HUES6 (cell line): ENCODE measurements around the gene KPNA6.
A peak's percentile ranks its signal among the peaks of the same experiment; 100 is the strongest.
"Not testable (repeated sequence)": the region's sequence is repeated elsewhere in the genome, so short reads cannot be mapped to it uniquely, and the experiment has no call there.

Experiments
- H3K27ac ChIP-seq: 2 replicates; pipeline ENCODE4 v1.7.0; 2013; ENCODE audit warnings: low read depth, mild to moderate bottlenecking, low read length, inconsistent platforms
- H3K27me3 ChIP-seq: 2 replicates; pipeline ENCODE4 v1.6.1; 2013; ENCODE audit warnings: low read length; ENCODE audit not compliant: control insufficient read depth, insufficient read depth
- H3K36me3 ChIP-seq: 2 replicates; pipeline ENCODE4 v1.6.1; 2013; ENCODE audit warnings: low read length; ENCODE audit not compliant: control insufficient read depth, insufficient read depth
- H3K4me1 ChIP-seq: 2 replicates; pipeline ENCODE4 v1.6.1; 2013; ENCODE audit warnings: low read length; ENCODE audit not compliant: control insufficient read depth, insufficient read depth
- H3K4me3 ChIP-seq: 2 replicates; pipeline ENCODE4 v1.5.1; 2013; ENCODE audit warnings: low read depth, low read length
- H3K9ac ChIP-seq: one replicate; pipeline ENCODE4 v1.6.1; 2013; ENCODE audit warnings: mild to moderate bottlenecking, low read length
- H3K9me3 ChIP-seq: 2 replicates; pipeline ENCODE4 v1.6.1; 2013; ENCODE audit warnings: low read depth, low read length; ENCODE audit not compliant: control insufficient read depth, insufficient read depth

The KPNA6 gene

DNA sequence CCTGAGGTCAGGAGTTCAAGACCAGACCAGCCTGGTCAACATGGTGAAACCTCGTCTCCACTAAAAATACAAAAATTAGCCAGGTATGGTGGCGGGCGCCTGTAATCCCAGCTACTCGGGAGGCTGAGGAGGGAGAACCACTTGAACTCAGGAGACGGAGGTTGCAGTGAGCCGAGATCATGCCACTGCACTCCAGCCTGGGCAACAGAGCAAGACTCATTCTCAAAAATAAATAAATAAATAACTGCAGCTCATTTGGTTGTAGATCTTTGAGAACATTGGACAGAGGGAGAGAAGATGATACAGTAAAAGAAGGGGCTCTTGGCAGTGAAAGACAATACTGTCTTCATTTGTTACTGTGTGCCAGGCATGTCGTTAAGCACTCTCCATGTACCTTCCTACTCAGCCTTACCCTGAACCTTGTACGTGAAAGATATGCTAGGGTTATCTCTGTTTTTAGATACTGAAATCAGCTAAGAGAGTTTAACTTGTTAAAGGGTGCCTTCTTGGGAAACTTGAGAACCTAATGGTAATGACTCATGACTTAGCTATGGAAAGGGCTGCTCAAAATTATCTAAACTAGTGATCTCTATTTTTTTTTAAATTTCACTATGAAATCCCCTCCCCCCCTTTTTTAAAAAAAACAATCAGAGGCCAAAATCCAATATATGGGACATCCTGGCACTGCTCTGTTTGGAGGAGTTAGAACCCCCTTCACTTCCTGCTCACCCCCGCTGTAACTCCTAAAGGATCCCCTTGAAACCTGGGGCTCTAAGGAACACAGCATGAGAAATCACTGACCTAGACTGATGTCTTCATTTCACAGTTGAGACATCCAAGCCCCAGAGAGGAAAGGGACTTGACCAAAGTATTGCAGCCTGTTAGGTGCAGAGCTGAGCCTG, 6.8 kb upstream of the KPNA6 start:
- Histone ChIP-seq H3K4me3 (no peak overlapping the region), H3K27me3 (no peaks in the 10 kb centered on the region), H3K36me3 (peaks cover 41% of the 10 kb centered on the region), H3K27ac (peak overlapping the region; percentile 40; the same call in 1 of the 2 replicates), H3K9me3 (no peaks in the 10 kb centered on the region), H3K4me1 (peaks cover 5% of the 10 kb centered on the region; the same call in 1 of the 2 replicates), H3K9ac (no peak overlapping the region)

DNA sequence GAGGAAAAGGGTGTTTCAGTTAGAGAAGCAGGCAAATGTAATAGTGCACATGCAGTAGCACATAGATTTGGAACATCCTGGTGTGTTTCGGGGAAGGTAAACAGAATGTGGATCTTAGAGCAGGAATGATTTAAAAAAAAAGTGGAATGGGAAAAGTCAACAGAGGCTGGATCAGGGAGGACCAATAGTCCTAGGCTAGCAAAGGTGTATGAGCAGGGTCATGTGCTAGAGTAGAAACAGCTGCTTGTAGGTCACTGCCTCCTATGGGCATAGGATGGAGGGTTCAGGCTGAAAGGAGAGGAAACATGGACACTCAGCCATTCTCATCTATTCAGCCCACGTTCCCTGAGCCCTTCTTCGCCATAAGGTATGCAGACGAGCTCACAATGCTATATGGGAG, 3.7 kb upstream of the KPNA6 start:
- H3K9ac ChIP-seq: no peak overlapping the region
- H3K27ac ChIP-seq: no peak overlapping the region

DNA sequence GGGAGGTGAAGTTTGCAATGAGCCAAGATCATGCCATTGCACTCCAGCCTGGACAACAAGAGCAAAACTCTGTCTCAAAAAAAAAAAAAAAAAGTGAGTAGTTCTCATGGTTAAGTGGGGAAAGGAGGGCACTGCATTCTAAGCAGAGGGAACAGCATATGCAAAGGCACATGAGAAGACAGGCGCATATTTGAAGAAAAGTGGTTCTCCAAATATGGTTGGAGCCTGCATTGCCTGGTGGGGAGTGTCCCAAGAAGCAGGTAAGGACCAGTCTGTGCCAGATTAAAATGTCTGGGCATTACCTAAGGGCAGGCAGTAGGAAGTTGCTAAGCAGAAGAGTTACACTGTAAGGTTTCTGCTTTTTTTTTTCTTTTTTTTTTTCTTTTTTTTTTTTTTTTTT, 2.5 kb upstream of the KPNA6 start:
- Histone ChIP-seq H3K9ac (no peak overlapping the region), H3K4me3 (no peak overlapping the region), H3K27me3 (no peaks in the 10 kb centered on the region), H3K36me3 (peaks cover 21% of the 10 kb centered on the region), H3K9me3 (no peaks in the 10 kb centered on the region), H3K4me1 (peaks cover 8% of the 10 kb centered on the region; the same call in 1 of the 2 replicates), H3K27ac (no peak overlapping the region)

More for the DNA sequence above, 3.7 kb upstream of the KPNA6 start:
- H3K4me1 ChIP-seq: peaks cover 8% of the 10 kb centered on the region; the same call in 1 of the 2 replicates
- H3K36me3 ChIP-seq: peaks cover 28% of the 10 kb centered on the region
- no peak overlapping the region for H3K4me3 ChIP-seq
- no peaks in the 10 kb centered on the region for H3K9me3 ChIP-seq
- no peaks in the 10 kb centered on the region for H3K27me3 ChIP-seq

DNA sequence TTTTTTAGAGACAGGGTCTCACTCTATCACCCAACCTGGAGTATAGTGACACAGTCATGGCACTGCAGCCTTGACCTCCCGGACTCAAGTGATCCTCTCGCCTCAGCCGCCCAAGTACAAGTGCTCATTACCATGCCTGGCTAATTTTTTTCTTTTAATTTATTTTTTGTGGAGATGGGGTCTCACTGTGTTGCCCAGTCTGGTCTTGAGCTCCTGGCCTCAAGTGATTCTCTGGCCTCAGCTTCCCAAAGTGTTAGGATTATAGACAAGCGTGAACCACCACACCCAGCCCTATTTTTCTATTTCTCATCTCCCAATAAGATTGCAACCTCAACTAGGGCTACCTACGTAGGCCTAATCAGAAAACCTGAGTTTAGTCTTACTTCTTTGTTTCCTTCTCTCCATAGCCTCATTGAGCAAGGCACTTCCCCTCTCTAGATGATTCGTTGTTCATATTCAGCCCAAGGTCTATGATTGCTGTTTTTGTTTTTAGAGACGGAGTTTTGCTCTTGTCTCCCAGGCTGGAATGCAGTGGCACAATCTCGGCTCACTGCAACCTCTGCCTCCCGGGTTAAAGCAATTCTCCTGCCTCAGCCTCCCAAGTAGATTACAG, 1.1 kb upstream of the KPNA6 start:
- Histone ChIP-seq H3K36me3 (peaks cover 10% of the 10 kb centered on the region; the same call in 1 of the 2 replicates), H3K27ac (no peak overlapping the region), H3K4me1 (peaks cover 3% of the 10 kb centered on the region; the same call in 1 of the 2 replicates), H3K27me3 (no peaks in the 10 kb centered on the region), H3K9ac (no peak overlapping the region), H3K4me3 (no peak overlapping the region), H3K9me3 (no peaks in the 10 kb centered on the region)

DNA sequence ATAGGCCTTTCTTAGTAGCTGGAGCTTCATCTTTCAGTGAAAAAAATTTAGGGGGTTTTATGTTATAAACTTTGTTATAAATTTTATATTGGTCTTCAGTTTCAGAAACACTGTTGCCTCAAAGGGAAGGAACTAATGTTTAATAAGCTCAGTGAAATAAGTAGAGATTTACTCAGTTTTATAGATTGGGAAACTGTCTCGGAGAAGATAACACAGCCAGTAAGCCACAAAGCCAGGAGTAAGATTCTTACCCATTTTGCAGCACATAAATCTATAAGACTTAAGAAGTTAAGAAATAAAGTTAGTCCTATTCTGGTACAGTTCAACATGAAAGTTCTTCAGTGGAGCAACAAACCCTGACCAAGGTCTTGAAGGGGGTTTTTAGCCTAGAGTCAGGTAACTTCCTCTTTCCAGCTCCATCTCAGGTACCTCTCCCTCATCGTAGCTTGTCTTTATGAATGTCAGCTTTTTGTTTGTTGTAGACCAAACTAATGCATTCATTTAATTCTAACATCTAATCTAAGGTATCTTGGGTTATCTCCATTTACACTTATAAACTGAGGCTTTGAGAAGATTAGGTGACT, 3.3 kb downstream of the KPNA6 start:
- H3K36me3 ChIP-seq: no peaks in the 10 kb centered on the region
- H3K4me3 ChIP-seq: no peak overlapping the region
- H3K9ac ChIP-seq: no peak overlapping the region
- 0 out of 2 replicates have a peak, but pooled peaks cover 3% of the 10 kb centered on the region for H3K4me1 ChIP-seq
- H3K27ac ChIP-seq: no peak overlapping the region
- H3K27me3 ChIP-seq: no peaks in the 10 kb centered on the region
- no peaks in the 10 kb centered on the region for H3K9me3 ChIP-seq

DNA sequence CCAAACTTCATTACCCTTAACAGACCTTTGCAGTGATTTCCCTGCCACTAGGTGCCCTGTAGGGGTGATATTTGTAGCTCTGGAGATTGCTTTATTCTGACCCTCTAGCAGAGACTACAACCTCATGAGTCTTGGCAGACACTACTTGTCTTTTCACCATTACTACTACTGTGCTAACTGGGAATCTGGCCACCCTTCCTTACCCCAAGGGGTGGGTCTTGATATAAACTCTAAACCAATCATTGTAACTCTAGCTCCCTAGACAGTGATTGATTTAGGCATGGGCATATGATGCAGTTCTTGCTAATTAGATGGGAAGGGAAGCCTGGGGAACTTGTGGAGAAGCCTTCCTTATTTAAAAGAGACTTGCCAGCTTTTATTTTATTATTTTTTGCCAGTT, 3.9 kb downstream of the KPNA6 start:
- no peak overlapping the region for H3K4me3 ChIP-seq
- H3K27me3 ChIP-seq: no peaks in the 10 kb centered on the region
- no peak overlapping the region for H3K27ac ChIP-seq
- no peaks in the 10 kb centered on the region for H3K9me3 ChIP-seq
- H3K9ac ChIP-seq: no peak overlapping the region
- H3K4me1 ChIP-seq: 0 out of 2 replicates have a peak, but pooled peaks cover 3% of the 10 kb centered on the region
- no peaks in the 10 kb centered on the region for H3K36me3 ChIP-seq

DNA sequence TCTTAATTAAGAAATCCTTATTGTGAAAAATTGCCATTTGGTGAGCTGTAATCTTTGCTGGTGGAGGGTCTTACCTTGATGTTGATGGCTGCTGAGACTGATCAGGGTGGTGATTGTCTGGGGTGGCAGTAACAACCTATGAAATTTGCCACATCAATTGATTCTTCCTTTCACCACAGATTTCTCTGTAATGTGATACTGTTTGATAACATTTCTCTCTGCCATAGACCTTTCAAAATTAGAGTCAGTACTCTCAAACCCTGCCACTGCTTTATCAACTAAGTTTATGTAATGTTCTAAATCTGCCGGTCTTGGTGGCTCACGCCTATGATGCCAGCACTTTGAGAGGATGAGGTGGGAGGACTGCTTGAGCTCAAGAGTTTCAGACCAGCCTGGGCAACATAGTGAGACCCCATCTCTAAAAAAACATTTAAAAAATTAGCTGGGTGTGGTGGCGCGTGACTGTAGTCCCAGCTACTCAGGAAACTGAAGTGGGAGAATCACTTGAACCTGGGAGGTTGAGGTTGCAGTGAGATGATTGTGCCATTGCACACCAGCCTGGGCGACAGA, 5.0 kb downstream of the KPNA6 start:
- Histone ChIP-seq H3K4me3 (no peak overlapping the region), H3K27ac (no peak overlapping the region), H3K36me3 (no peaks in the 10 kb centered on the region), H3K9ac (no peak overlapping the region), H3K27me3 (no peaks in the 10 kb centered on the region), H3K4me1 (0 out of 2 replicates have a peak, but pooled peaks cover 3% of the 10 kb centered on the region), H3K9me3 (no peaks in the 10 kb centered on the region)

DNA sequence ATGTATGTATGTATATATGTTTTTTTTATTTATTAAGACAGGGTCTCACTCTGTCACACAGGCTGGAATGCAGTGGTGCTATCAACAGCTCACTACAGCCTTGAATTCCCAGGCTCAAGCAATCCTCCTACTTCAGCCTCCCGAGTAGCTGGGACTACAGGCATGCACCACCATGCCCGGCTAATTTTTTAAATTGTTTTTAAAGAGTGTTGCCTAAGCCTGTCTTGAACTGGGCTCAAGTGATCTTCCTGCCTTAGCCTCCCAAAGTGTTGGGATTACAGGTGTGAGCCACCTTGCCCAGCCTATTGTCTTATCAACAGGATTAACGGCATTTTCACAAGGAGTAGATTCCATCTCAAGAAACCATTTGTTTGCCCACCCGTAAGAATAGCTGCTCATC, 5.6 kb downstream of the KPNA6 start:
- not testable (repeated sequence) for H3K27ac ChIP-seq, H3K27me3 ChIP-seq, H3K9me3 ChIP-seq, H3K4me1 ChIP-seq, H3K9ac ChIP-seq, H3K4me3 ChIP-seq, H3K36me3 ChIP-seq

DNA sequence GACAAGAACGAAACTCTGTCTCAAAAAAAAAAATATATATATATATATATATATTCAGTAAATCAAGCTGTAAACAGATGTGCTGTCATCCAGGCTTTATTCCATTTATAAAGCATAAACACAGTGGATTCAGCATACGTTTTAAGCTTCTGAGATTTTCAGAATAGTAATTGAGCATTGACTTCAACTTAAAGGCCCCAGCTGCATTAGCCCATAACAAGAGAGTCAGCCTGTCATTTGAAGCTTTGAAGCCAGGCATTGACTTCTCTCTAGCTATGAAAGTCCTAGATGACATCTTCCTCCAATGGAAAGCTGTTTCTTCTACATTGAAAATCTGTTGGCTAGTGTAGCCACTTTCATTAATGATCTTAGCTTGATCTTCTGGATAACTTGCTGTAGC, 6.6 kb downstream of the KPNA6 start:
- H3K27me3 ChIP-seq: no peaks in the 10 kb centered on the region
- no peak overlapping the region for H3K9ac ChIP-seq
- no peak overlapping the region for H3K27ac ChIP-seq
- H3K9me3 ChIP-seq: no peaks in the 10 kb centered on the region
- no peaks in the 10 kb centered on the region for H3K36me3 ChIP-seq
- H3K4me3 ChIP-seq: no peak overlapping the region
- no peaks in the 10 kb centered on the region for H3K4me1 ChIP-seq

DNA sequence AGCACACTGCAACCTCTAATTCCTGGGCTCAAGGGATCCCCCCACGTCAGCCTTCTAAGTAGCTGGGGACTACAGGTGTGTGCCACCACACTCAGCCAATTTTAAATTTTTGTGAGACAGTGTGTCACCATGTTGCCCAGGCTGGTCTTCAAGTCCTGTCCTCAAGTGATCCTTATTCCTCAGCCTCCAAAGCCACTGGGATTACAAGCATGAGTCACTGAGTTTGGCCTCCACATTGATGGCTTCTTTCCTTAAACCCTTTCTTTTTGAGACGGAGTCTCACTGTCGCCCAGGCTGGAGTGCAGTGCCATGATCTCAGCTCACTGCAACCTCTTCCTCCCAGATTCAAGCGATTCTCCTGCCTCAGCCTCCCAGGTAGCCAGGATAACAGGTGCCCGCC, 7.6 kb downstream of the KPNA6 start:
- Histone ChIP-seq H3K27ac (no peak overlapping the region), H3K27me3 (no peaks in the 10 kb centered on the region), H3K4me1 (no peaks in the 10 kb centered on the region), H3K9me3 (no peaks in the 10 kb centered on the region), H3K9ac (no peak overlapping the region), H3K4me3 (no peak overlapping the region), H3K36me3 (no peaks in the 10 kb centered on the region)

DNA sequence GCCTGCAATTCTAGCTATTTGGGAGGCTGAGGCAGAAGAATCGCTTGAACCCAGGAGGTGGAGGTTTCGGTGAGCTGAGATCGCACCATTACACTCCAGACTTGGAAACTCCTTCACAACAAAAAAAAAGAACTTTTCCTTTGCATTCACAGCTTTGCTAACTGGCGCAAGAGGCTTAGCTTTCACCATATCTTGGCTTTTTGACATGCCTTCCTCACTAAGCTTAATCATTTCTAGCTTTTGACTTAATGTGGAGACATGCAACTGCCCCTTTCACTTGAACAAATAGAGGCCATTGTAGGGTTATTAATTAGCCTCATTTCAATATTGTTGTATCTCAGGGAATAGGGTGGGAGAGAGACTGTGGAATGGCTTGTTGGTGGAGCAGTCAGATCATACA, 8.7 kb downstream of the KPNA6 start:
- H3K4me1 ChIP-seq: no peaks in the 10 kb centered on the region
- H3K4me3 ChIP-seq: no peak overlapping the region
- H3K27me3 ChIP-seq: no peaks in the 10 kb centered on the region
- H3K27ac ChIP-seq: no peak overlapping the region
- no peaks in the 10 kb centered on the region for H3K9me3 ChIP-seq
- H3K36me3 ChIP-seq: no peaks in the 10 kb centered on the region
- H3K9ac ChIP-seq: no peak overlapping the region
